Skeletal muscle tissue (tissue), 4 donors: ENCODE measurements around the gene SLC25A44. TPM values are rescaled to one million over a fixed set of nuclear protein-coding genes. Genes with fewer than 3 reads are reported as not detected.

Experiments
- H3K27ac ChIP-seq: one replicate; pipeline ENCODE4 v1.7.0; 2013; ENCODE audit warnings: mild to moderate bottlenecking, low read depth, low read length, inconsistent platforms
- H3K27me3 ChIP-seq, 3 donors: one replicate each; pipeline ENCODE4 v1.7.0; 2013; ENCODE audit warnings: low read length in 3 of 3; ENCODE audit not compliant: control insufficient read depth in 3 of 3, insufficient read depth in 3 of 3
- H3K36me3 ChIP-seq, 3 donors: one replicate each; pipeline ENCODE4 v1.7.0; 2013; ENCODE audit warnings: low read length in 3 of 3; ENCODE audit not compliant: control insufficient read depth in 3 of 3, insufficient read depth in 3 of 3
- H3K4me1 ChIP-seq, 3 donors: one replicate each; pipeline ENCODE4 v1.7.0; 2013; ENCODE audit warnings: low read length in 3 of 3, mild to moderate bottlenecking in 3 of 3; ENCODE audit not compliant: control insufficient read depth in 3 of 3, insufficient read depth in 3 of 3
- H3K4me3 ChIP-seq, 3 donors: one replicate each; pipeline ENCODE4 v1.7.0; 2013; ENCODE audit warnings: low read length in 3 of 3
- H3K9ac ChIP-seq, 3 donors: one replicate each; pipeline ENCODE4 v1.7.0; 2013; ENCODE audit warnings: low read length in 3 of 3, mild to moderate bottlenecking in 3 of 3, moderate library complexity in 2 of 3, low read depth in 1 of 3
- H3K9me3 ChIP-seq, 3 donors: one replicate each; pipeline ENCODE4 v1.7.0; 2013; ENCODE audit warnings: low read length in 3 of 3; ENCODE audit not compliant: control insufficient read depth in 3 of 3
- total RNA-seq: library from RNA; depleted of rRNA; stranded (reverse); fragments of >200 nt; gene quantifications from one replicate; pipeline ENCODE4 v1.2.3, GENCODE V29; 2014
- donor health status: Osteomylitis.

The SLC25A44 gene
- total RNA-seq, 1 donor from 2014 or later = 3.1 TPM

GRCh38 chr1:156151093-156151688, 42.7 kb upstream of the SLC25A44 start:
- Histone ChIP-seq H3K36me3 (no peaks in the 10 kb centered on the region), H3K4me1 (peaks cover 6 to 25% (median 8%) of the 10 kb centered on the region in 3 donors), H3K4me3 (no peak overlapping the region), H3K27me3 (peaks cover 10 to 35% (median 17%) of the 10 kb centered on the region in 3 donors), H3K9me3 (no peaks in the 10 kb centered on the region), H3K9ac (peak overlapping the region in 1 of 3 donors; percentile 25), H3K27ac (no peak overlapping the region)

GRCh38 chr1:156152628-156153027, 41.3 kb upstream of the SLC25A44 start:
- peaks cover 0 to 18% (median 0%) of the 10 kb centered on the region in 3 donors for H3K4me1 ChIP-seq
- no peak overlapping the region for H3K4me3 ChIP-seq
- H3K27me3 ChIP-seq = peaks cover 10 to 28% (median 17%) of the 10 kb centered on the region in 3 donors
- no peak overlapping the region for H3K27ac ChIP-seq
- no peaks in the 10 kb centered on the region for H3K9me3 ChIP-seq
- no peak overlapping the region for H3K9ac ChIP-seq
- H3K36me3 ChIP-seq = no peaks in the 10 kb centered on the region

GRCh38 chr1:156153362-156153761, 40.5 kb upstream of the SLC25A44 start, which contains the start of gene SEMA4A:
TSS of gene SEMA4A (plus strand) at chr1:156153585. CDS start at chr1:156154579, 994 bp downstream.
- H3K9ac ChIP-seq = no peak within 1 kb of the TSS
- H3K4me1 ChIP-seq = peaks cover 0 to 15% (median 0%) of the 10 kb centered on the region in 3 donors
- H3K36me3 ChIP-seq = no peaks in the 10 kb centered on the region
- no peak within 1 kb of the TSS for H3K4me3 ChIP-seq
- H3K9me3 ChIP-seq = no peaks in the 10 kb centered on the region
- no peak within 1 kb of the TSS for H3K27ac ChIP-seq
- H3K27me3 ChIP-seq = peaks cover 10 to 21% (median 16%) of the 10 kb centered on the region in 3 donors

GRCh38 chr1:156154317-156154749, 39.6 kb upstream of the SLC25A44 start:
- H3K4me3 ChIP-seq = no peak overlapping the region
- H3K9me3 ChIP-seq = no peaks in the 10 kb centered on the region
- no peak overlapping the region for H3K9ac ChIP-seq
- peaks cover 0 to 13% (median 0%) of the 10 kb centered on the region in 3 donors for H3K4me1 ChIP-seq
- no peaks in the 10 kb centered on the region for H3K36me3 ChIP-seq
- peaks cover 10 to 15% (median 11%) of the 10 kb centered on the region in 3 donors for H3K27me3 ChIP-seq
- no peak overlapping the region for H3K27ac ChIP-seq

GRCh38 chr1:156155756-156156510, 38.0 kb upstream of the SLC25A44 start:
- Histone ChIP-seq H3K9me3 (no peaks in the 10 kb centered on the region), H3K9ac (no peak overlapping the region), H3K27me3 (peaks cover 0 to 3% (median 0%) of the 10 kb centered on the region in 3 donors), H3K27ac (no peak overlapping the region), H3K4me3 (no peak overlapping the region), H3K36me3 (no peaks in the 10 kb centered on the region), H3K4me1 (peaks cover 6 to 19% (median 10%) of the 10 kb centered on the region in 3 donors)

GRCh38 chr1:156157506-156157905, 36.4 kb upstream of the SLC25A44 start:
- H3K27me3 ChIP-seq = peaks cover 0 to 3% (median 0%) of the 10 kb centered on the region in 3 donors

GRCh38 chr1:156157966-156158365, 35.9 kb upstream of the SLC25A44 start:
- H3K27ac ChIP-seq = no peak overlapping the region
- H3K36me3 ChIP-seq = no peaks in the 10 kb centered on the region
- H3K4me1 ChIP-seq = peaks cover 11 to 27% (median 18%) of the 10 kb centered on the region in 3 donors
- no peak overlapping the region for H3K9ac ChIP-seq
- peaks cover 0 to 3% (median 0%) of the 10 kb centered on the region in 3 donors for H3K27me3 ChIP-seq
- no peaks in the 10 kb centered on the region for H3K9me3 ChIP-seq
- H3K4me3 ChIP-seq = no peak overlapping the region

More at GRCh38 chr1:156157506-156157905, 36.4 kb upstream of the SLC25A44 start:
- H3K27ac ChIP-seq = no peak overlapping the region
- no peak overlapping the region for H3K4me3 ChIP-seq
- no peak overlapping the region for H3K9ac ChIP-seq
- H3K9me3 ChIP-seq = no peaks in the 10 kb centered on the region
- H3K36me3 ChIP-seq = no peaks in the 10 kb centered on the region
- peaks cover 11 to 26% (median 18%) of the 10 kb centered on the region in 3 donors for H3K4me1 ChIP-seq

GRCh38 chr1:156160000-156160742, 33.7 kb upstream of the SLC25A44 start:
- no peaks in the 10 kb centered on the region for H3K9me3 ChIP-seq
- peak overlapping the region; percentile 92 for H3K27ac ChIP-seq
- H3K4me3 ChIP-seq = peak overlapping the region; percentile 74 to 91 (median 85)
- no peaks in the 10 kb centered on the region for H3K36me3 ChIP-seq
- H3K27me3 ChIP-seq = no peaks in the 10 kb centered on the region
- H3K9ac ChIP-seq = peak overlapping the region; percentile 69 to 97 (median 95)
- peaks cover 11 to 27% (median 18%) of the 10 kb centered on the region in 3 donors for H3K4me1 ChIP-seq

GRCh38 chr1:156160743-156161171, 33.1 kb upstream of the SLC25A44 start:
- no peaks in the 10 kb centered on the region for H3K27me3 ChIP-seq
- peak overlapping the region; percentile 74 to 91 (median 85) for H3K4me3 ChIP-seq
- no peaks in the 10 kb centered on the region for H3K9me3 ChIP-seq
- peak overlapping the region; percentile 69 to 97 (median 95) for H3K9ac ChIP-seq
- peaks cover 11 to 27% (median 18%) of the 10 kb centered on the region in 3 donors for H3K4me1 ChIP-seq
- H3K36me3 ChIP-seq = no peaks in the 10 kb centered on the region
- peak overlapping the region; percentile 92 for H3K27ac ChIP-seq
